NCI-H2171 (cell line): ENCODE measurements around the gene BRSK1.

Source experiments
- DNase-seq: peaks from one replicate; lab custom pipeline; 2025; lab: John Stamatoyannopoulos, UW

BRSK1 gene

DNA sequence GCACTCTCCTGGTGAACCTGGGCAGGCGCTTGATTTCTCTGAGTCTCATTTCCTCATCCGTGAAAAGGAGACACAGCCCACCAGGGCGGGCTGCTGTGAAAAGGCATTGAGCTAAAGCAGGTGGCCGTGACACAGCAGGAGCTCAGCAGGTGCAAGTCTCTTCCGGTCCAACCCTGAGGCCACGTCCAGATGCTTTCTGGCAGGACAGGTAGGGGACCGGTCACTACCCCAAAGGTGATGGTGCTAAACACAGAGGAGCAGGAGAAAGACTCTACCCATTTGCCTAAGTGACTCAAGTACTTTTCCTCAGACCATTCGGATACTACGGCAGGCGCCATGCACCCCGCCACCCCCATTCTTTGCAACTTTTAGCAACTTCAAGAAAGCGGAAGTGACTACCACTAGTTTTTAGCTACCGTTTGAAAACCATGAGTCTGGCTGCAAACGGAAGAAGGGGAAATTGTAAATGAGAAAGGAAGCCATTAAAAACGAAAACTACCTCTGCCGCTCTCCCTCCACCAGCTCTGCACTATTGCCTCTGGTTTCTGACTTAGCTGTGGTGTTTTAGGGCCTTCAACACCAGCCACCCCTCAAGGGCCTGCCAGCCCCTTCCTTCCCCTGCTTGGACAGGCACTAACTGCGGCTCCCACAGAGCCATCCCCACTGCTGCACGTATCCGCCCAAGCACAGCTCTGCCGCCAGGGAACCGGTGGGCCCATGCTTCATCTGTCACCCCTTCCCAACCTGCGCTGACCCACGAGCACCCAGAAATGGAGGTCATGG is 29.8 kb upstream of the BRSK1 start:
- no peak for DNase-seq

DNA sequence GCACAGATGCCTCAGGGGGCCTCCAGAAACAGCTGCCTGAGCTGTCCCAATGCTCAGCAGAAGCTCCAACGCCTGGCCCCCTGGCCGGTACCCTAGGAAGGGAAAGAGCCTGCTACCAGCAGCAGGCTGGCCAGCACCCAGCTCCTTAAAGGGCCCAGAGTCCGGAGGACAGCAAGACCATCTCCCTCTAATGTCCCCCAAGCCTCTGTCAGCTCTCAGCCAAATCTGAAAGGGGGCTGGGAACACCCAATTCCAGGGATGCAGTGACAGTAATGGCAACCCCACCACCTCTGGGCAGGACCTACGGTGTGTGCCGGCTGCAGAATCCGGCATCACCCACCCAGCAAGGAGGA is 29.2 kb upstream of the BRSK1 start:
- no peak for DNase-seq

DNA sequence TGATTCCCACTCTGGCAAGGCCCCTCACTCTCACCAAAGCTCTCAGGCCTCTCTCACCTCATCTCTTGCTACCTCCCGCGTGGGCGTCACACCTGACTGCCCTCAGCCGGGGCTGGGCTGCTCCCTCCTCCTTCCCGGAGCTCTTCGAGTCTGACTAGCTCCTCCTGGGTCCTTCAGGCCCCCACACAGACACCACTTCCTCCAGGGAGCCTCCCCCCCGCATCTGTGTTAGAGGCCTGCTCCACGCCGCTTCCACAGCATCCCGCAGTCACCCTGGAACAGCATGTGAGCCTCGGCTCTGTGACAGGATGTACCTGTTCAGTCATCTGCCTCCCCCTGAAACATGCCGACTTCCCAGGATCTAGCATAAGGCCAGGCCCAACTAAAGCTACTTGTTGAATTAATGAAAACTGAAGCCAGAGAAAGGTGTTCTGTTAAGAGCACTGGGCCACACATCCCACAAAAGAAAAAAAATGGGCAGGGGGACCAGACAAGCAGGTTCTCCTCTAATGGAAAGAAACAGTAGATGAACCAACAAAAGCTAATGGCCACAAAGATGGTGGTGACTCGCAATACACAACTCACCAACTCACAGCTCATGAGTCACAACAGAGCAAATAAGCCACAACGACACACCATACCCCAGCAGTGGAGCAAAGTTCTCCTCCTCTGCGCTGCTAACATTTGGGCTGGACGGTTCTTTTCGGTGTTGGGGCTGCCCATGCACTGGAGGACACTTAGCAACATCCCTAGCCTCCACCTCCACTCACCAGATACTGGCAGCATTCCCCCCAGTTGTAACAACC is 28.0 kb upstream of the BRSK1 start:
- DNase-seq = no peak

DNA sequence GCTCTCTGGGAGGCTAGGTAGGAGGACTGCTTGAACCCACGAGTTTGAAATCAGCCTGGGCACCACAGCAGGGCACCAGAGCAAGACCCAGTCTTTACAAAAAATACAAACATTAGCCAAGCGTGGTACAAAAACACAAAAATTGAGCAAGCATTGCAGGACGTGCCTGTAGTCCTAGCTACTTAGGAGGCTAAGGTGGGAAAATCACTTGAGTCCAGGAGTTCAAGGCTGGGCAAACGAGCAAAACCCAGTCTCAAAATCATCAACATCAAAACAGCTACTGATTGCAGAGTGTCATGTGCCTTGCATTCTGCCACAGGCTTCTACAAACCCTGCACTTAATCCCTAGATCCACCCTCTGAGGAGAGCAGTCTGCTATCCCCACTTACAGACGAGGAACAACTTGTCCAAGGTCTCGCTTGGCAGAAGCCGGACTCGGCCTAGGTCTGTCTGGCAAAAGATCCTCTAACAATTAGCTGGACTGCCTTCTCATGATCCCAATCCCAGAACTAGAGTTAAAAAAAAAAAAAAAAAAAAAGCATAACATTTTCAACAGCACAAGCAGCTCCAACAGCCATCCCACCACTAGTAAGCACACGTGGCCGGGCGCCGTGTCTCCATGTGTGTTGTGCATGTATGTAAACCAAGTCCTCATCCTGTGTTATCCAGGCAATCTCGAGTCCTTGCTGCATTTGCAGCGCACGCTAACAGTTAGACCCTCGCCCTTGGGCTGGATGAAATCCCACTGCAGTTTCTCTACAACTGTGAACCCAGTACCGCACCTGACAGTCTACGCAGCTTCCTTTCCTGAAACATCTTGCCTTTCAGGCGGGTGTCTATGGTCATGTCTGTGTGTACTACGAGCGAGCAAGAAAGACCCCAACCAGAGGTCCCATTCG is 27.0 kb upstream of the BRSK1 start:
- DNase-seq = no peak

DNA sequence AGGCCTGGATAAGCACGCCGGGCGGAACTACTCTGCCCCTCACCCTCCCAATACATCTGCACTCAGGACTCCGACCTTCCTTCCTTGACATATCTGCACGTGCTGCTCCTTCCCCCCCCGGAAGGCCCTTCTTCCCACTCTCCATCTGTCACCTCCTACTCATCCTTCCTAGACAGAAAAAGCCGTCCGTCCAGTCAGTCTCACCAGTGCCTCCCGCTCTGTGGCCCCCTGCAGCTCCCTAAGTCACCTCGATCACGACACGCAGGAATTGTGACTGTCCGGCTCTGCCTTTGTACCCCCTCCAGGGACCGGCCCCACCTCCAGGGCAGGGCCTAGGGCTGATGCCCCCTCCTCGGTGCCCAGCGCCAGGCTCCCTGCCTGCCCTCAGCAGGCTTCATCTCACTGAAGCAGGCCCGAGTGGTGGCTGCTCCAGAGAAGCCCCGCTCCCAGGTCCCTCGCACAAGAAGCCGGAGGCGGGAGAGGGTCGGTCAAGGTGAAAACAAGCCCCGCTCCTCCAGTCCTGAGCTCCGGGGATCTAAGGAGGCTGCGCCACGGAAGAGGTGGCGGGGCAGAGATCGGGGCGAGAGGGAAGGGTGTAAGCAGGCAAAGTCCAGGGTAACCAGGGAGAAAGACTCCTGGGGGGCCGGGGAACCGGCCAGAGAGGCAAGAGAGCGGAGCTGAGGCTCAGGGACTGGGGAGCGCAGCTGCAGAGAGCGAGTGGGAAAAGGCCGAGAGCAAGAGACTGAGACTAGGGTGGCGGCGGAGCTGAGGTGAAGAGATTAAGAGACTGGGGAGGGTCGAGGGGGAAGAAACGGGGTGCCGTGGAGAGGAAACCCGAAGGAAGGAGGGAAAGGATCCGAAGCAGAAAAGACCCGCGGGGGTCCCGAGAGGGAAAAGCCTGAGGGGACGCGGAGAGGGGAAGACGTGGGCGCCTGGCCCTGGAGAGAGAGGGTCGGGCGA is 26.1 kb upstream of the BRSK1 start:
- no peak for DNase-seq

DNA sequence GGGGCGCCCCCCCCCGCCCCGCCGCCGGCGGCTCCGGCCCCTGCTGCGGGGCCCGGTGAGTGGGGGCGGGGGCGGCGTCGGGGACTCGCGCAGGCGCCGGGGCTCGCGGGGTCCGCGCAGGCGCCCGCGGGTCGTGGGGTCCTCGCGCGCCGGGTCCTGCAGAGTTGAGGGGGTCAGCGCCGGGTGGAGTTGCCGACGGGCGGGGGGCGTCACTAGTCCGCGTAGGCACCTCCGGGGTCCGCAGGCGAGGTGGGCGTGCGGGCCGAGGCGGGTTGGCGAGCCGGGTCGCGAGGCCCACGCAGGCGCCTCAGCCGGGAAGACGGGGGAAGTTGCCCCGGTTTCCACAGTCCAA is 25.3 kb upstream of the BRSK1 start:
- peak; percentile 1 for DNase-seq

DNA sequence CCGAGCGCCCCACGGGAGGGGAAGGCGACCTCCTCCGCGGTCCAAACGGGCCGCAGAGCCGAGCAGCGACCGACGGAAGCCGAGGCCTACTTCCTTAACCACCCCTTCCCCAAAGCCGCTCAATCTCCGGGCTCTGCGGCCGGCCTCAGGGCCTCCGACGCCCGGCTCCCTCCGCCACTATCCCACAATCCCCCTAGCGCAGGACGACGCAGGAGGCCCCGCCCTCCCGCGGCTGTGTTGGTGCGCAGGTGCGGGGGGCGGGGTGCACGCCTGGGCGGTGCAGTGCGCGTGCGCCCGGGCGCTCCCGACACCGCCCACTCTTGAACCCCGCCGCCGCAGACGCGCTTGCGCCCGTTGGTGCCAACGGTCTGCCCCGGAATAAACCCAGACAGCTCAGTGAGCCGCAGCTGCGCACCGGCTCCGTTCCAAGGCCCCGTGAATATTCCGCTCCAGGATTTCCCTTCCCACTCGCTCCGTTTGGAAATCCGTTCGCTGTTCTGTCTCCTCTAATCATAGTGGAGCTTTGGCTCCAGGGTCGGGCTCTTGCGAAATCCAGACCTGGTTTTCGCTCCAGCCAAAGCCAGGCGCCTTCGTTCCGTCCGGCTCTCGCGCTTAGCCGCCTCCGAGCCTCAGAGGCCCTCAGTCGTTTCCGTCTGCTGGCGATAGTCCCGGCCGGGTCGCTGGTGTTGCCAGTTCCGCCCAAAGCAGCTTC is 24.8 kb upstream of the BRSK1 start, which contains the start of gene PPP6R1:
PPP6R1 (minus strand) TSS at position 190 of the 712 bp plus-strand sequence. CDS start 11,914 bp downstream, outside the sequence.
- DNase-seq = peak; percentile 97

DNA sequence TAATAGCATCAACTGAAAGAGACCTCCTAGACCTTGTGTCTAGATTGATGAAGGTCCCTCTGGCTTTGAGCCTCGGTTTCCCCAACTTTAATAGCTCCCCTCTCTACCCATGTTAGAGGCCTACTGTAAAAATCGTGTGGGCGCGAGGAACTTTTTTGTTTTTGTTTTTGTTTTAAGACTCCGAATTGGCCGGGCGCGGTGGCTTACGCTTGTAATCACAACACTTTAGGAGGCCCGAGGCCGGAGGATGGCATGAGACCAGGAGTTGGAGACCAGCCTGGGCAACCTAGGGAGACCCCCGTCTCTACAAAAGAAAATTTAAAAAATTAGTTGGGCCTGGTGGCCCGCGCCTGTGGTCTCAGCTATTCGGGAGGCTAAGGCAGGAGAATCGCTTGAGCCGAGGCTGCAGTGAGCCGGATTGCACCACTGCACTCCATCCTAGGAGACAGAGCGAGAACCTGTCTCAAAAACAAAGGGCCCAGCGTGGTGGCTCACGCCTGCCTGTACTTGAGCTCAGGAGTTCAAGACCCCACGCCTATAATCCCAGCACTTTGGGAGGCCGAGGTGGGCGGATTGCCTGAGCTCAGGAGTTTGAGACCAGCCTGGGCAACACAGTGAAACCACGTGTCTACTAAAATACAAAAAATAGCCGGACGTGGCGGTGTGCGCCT is 24.1 kb upstream of the BRSK1 start:
- DNase-seq = no peak

DNA sequence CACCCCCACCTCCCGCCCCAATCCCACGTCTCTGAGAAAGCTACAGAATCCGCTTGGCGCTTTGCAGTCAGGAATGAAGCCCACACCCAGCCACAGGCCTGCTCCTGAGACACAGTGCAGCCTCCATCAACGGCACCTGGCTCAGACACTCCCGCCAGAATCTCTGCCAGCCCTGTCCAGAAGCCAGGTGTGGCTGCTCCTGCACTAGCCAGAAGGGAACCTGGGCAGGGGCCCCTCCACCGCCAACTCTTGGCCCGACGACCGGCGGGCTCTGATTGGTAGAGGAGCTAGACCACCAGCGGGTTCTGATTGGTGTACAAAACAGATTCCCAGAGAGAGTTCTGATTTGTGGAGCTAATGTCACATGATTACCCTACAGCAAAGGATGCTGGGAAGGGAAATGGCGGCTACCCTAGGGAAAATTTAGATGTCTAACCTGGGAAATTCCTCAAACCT is 22.1 kb upstream of the BRSK1 start:
- peak; percentile 94 for DNase-seq

DNA sequence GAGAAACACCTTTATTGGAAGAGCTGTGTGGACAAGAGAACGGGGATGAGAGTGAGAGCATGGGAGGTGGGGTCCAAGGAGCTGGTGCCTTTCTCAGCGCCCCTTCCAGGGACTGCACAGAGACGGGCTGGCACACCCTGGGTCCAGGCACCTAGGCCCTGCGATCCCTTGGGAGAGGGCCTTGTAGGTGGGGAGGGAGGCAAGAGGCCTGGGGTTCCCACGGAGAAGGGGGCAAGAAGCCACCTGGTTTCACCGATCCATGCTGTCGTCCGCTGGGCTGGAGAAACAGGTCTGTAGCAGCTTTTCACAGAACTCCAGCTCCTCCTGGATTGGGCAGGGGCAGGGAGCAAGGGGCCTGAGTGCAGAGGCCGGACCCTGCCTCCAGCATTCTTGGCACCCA is 21.4 kb upstream of the BRSK1 start:
- no peak for DNase-seq

DNA sequence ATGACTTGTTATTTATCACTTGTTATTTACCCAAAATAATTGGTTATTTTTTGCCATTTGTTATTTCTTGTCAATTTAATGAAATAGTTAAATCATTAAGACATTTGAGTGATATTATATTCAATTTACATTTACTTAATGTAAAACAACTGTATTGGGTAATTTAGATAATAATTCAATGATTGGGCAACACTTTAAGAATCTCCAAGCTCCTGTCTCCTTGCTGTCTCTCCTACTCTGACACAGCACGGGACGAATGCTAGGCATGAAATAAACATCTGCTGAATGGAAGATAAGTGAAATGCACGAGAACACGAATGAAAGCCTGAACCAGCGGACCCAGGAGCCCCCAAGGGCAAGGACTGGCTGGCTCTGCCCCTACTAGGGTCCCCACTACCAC is 19.3 kb upstream of the BRSK1 start:
- no peak for DNase-seq

DNA sequence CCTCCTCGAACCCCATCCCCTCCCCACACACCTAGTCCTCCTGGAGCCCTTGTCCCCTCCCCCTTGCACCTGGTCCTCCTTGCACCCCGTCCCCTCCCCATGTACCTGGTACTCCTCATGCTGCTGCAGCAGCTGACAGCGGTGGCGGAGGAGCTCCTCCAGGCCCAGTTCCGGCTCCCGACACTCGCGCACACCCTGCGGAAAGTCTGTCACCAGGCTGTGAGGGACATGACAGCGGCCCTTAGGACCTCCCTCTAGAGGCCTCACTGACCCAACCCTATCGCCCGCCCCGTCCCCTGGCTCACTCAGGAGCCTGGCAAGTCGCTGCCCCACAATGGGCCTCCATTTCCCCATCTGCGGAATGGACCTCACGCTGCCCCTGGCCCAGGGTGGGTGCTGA is 18.6 kb upstream of the BRSK1 start:
- DNase-seq = no peak

DNA sequence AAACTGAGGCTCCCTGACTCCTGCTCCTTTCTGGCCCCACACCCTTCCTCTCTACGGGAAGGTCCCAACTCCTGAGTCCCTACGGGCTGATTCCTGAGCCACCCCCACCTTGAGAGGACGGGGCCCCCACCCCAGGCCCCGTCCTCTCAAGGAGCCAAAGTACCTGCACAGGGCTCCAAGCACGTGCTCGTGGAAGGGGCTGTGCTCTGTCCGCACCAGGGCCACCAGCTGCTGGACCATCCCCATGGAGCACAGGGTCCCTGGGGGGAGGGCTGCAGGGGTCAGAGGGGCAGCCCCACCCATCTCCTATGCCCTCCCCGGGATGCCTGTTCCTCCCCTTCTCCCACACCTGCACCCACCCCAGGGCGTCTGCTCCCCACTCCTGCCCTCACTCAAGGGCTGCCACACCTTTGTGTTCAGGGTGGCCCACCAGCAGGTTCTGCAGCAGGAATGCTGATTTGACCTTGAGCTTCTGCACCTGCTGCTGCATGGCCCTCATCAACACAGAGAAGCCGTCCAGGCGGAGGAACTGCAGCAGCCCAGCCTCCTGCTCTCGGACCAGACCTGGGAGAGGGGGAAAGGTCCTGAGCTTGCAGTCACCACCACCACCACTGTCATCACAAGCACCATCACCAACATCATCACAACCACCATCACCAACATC is 17.9 kb upstream of the BRSK1 start:
- DNase-seq = no peak

DNA sequence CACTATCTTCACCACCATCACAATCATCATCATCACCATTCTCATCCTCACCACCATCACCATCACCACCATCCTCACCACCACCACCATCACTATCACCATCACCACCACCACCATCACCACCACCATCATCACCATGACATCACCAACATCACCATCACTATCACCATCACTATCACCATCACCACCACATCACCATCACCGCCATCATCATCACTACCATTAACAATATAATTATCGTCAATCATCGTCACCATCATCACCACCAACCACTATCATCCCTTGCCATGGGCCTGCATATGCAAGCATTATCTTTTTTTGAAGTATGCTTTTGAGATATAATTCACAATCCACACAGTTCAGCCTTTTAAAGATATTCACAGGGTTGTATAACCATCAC is 17.4 kb upstream of the BRSK1 start:
- no peak for DNase-seq

DNA sequence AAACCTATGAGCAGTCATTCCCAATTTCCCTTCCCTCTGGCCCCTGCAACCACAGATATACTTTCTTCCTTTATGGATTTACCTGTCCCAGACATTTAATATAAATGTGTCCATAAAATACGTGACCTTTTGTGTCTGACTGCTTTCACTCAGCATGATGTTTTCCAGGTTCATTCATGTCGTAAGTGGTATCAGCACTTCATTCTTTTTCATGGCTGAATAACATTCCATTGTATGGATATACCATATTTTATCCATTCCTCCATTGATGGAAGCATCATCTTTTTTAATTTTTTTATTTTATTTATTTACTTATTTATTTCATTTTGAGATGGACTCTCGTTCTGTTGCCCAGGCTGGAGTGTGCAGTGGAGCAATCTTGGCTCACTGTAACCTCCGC is 17.0 kb upstream of the BRSK1 start:
- DNase-seq = no peak

DNA sequence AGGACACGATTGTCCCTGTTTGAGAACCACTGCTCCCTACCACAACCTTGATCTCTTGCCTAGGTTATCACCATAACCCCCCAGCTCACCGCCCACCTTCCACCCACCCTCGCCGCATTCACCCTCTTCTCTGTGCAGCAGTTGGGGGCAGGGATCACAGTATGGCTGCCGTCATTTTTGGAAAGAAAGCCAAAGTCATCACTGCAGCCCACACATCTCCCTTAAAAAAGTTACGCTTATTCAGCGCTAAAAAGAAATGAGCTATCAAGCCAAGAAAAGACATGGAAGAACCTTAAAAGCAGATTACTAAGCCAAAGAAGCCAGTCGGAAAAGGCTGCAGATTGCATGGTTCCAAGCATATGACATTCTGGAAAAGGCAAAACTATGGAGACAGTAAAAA is 14.5 kb upstream of the BRSK1 start:
- DNase-seq = no peak

DNA sequence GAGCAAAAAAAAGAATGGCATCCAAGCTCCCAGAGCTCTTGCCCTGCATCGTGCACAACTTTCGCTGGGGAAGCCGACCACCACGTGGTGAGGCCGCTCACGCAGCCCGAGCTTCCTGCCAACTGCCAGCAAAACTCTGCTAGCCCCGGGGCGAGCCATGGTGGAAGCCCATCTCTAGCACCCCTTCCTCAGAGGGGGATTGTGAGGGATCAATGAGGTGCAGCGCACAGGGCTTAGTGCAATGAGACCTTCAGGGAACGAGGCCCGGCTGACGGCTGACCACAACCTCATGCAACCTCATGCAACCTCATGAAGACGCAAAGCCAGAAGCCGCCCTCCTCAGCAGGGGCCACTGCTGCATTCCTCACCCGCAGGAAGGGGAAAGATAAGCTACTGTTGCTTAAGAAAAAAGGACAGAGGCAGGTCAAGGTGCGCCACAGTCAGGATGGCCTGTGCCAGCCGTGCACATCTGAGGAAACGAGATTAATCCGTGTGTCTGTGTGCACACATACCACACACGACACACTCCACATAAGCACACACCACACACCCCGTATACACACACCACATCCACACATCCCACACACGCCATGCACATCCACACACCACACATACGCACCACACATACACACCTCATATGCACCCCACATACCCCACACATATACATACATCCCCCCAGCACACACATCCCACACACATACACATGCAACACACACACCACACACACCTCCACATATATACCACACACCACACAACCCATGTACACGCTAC is 13.4 kb upstream of the BRSK1 start:
- no peak for DNase-seq

DNA sequence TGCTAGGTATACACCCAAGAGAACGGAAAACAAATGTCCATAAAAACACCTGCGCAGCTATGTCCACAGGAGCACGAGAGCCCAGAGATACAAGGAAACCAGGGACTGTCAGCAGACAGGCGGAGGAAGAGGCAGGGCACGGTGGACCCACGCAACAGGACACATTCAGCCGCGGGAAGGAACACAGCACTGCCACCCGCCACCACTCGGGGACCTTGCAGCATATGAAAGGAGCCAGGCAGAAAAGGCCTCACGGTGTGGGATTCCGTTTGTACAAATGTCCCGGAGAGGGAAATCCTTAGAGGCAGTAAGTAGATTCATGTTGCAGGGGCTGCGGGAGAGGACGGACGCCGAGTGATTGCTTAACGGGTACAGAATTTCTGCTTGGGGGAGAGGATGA is 11.7 kb upstream of the BRSK1 start:
- no peak for DNase-seq
